Measurements from ENCODE around the gene AZIN2.
"Not testable (repeated sequence)": the region's sequence is repeated elsewhere in the genome, so short reads cannot be mapped to it uniquely, and the experiment has no call there.

The AZIN2 gene

GRCh38 chr1:33096363-33097005, 15.5 kb downstream of the AZIN2 start:
- DNase-seq = no peak

- DNase-seq = no peak
Measured at GRCh38 chr1:33097137-33097611, 16.2 kb downstream of the AZIN2 start.

- no peak for DNase-seq
Measured at GRCh38 chr1:33097762-33098161, 16.8 kb downstream of the AZIN2 start.

GRCh38 chr1:33098371-33098770, 17.4 kb downstream of the AZIN2 start:
- DNase-seq = no peak

- peak; percentile 65 for DNase-seq
Measured at GRCh38 chr1:33099290-33100118, 18.6 kb downstream of the AZIN2 start.

GRCh38 chr1:33100119-33100415, 19.1 kb downstream of the AZIN2 start:
- DNase-seq = not testable (repeated sequence)

GRCh38 chr1:33110477-33110876, 29.5 kb downstream of the AZIN2 start:
- no peak for DNase-seq

GRCh38 chr1:33111965-33112364, 31.0 kb downstream of the AZIN2 start:
- DNase-seq = no peak

GRCh38 chr1:33117440-33118085, 36.6 kb downstream of the AZIN2 start:
- no peak for DNase-seq

GRCh38 chr1:33118274-33118673, 37.3 kb downstream of the AZIN2 start:
- no peak for DNase-seq

GRCh38 chr1:33119050-33119449, 38.1 kb downstream of the AZIN2 start:
- DNase-seq = no peak

- DNase-seq = no peak
Measured at GRCh38 chr1:33119532-33120217, 38.7 kb downstream of the AZIN2 start.

GRCh38 chr1:33120436-33121231, 39.7 kb downstream of the AZIN2 start:
- DNase-seq = no peak

- no peak for DNase-seq
Measured at GRCh38 chr1:33121728-33122127, 40.8 kb downstream of the AZIN2 start.

GRCh38 chr1:33122483-33123178, 41.7 kb downstream of the AZIN2 start:
- DNase-seq = no peak

GRCh38 chr1:33123266-33123665, 42.3 kb downstream of the AZIN2 start:
- no peak for DNase-seq

GRCh38 chr1:33124647-33125046, 43.7 kb downstream of the AZIN2 start:
- not testable (repeated sequence) for DNase-seq

- no peak for DNase-seq
Measured at GRCh38 chr1:33126411-33127000, 45.6 kb downstream of the AZIN2 start.

GRCh38 chr1:33127001-33127823, 46.3 kb downstream of the AZIN2 start:
- peak; percentile 100 for DNase-seq

GRCh38 chr1:33128781-33129180, 47.8 kb downstream of the AZIN2 start:
- DNase-seq = no peak

- DNase-seq = peak; percentile 39
Measured at GRCh38 chr1:33130297-33130696, 49.3 kb downstream of the AZIN2 start.

Measured in activated naive CD4-positive, alpha-beta T cell treated with Interleukin-2 at 50 U/mL for 16 hours (primary cell).